ENCODE results near the gene TRIM44.

- TF ChIP-seq CTCF (IDR thresholded peaks at IDR 0.05) (no peak), POLR2A (IDR thresholded peaks at IDR 0.05) (no peak)
Measured at GRCh38 chr11:35864131-35864530, 201.6 kb downstream of the TRIM44 start.

Data from right lobe of liver (tissue), 4 donors.